IMR-90 (cell line): ENCODE results near the gene R3HDM4. TPM values are rescaled to one million over a fixed set of nuclear protein-coding genes. Genes with fewer than 3 reads are reported as not detected.

ENCODE experiments used
- ATAC-seq: fragments of 200-7000 bp; cut with Tn5 transposase; 2 replicates; pipeline ENCODE4 v1.9.1; 2020; ENCODE audit warnings: low read depth, mild to moderate bottlenecking, moderate library complexity
- BruUV-seq: library from RNA; stranded (reverse); fragments of 400-500 nt; replicated peaks from 2 replicates; lab custom pipeline; 2021; lab: Mats Ljungman, UMichigan
- CTCF ChIA-PET: fragments of 300-600 bp; formaldehyde crosslinking; extraction: SDS; loops from one replicate; lab custom pipeline; 2021; ENCODE audit warnings: antibody characterized with exemption; lab: Yijun Ruan, JAX
- POLR2A ChIA-PET: fragments of 300-600 bp; sonication (Branson Sonifier 250); formaldehyde crosslinking; loops from one replicate; lab custom pipeline; 2022; ENCODE audit warnings: antibody characterized with exemption; ENCODE audit not compliant: unreplicated experiment; lab: Charles Lee
- DNase-seq: peaks from one replicate; pipeline ENCODE4 v3.0.0; 2013
- H2AFZ ChIP-seq: replicated peaks from 2 replicates; pipeline ENCODE3; 2013; ENCODE audit warnings: low read length, mild to moderate bottlenecking; ENCODE audit not compliant: poor library complexity
- H2AK5ac ChIP-seq: 2 replicates; pipeline ENCODE4 v1.6.1; 2013; ENCODE audit warnings: low read depth, low read length, inconsistent platforms
- H2AK9ac ChIP-seq: replicated peaks from 2 replicates; pipeline ENCODE3; 2013; ENCODE audit warnings: mild to moderate bottlenecking, low read depth, low read length, moderate library complexity; ENCODE audit not compliant: poor library complexity
- H2BK120ac ChIP-seq: 2 replicates; pipeline ENCODE4 v1.6.1; 2013; ENCODE audit warnings: low read depth, low read length, inconsistent platforms
- H2BK15ac ChIP-seq: 3 replicates; pipeline ENCODE4 v1.6.1; 2013; ENCODE audit warnings: low read depth, low read length, inconsistent platforms
- H2BK20ac ChIP-seq: 2 replicates; pipeline ENCODE4 v1.6.1; 2013; ENCODE audit warnings: low read depth, mild to moderate bottlenecking, inconsistent platforms, low read length, moderate library complexity
- H2BK5ac ChIP-seq: 2 replicates; pipeline ENCODE4 v1.6.1; 2013; ENCODE audit warnings: mild to moderate bottlenecking, low read depth, low read length, inconsistent platforms; ENCODE audit not compliant: poor library complexity, severe bottlenecking
- H3K14ac ChIP-seq: replicated peaks from 2 replicates; pipeline ENCODE4 v1.6.1; 2013; ENCODE audit warnings: low read depth, low read length, inconsistent platforms
- H3K18ac ChIP-seq: 2 replicates; pipeline ENCODE4 v1.6.1; 2013; ENCODE audit warnings: low read depth, low read length, control low read depth
- H3K23ac ChIP-seq: 2 replicates; pipeline ENCODE4 v1.6.1; 2013; ENCODE audit warnings: low read depth, low read length, inconsistent platforms
- H3K27ac ChIP-seq: 2 replicates; pipeline ENCODE4 v1.5.1; 2013; ENCODE audit warnings: mild to moderate bottlenecking, control low read depth, low read length; ENCODE audit not compliant: insufficient read depth
- H3K27me3 ChIP-seq: 2 replicates; pipeline ENCODE4 v1.6.1; 2013; ENCODE audit warnings: low read length; ENCODE audit not compliant: control insufficient read depth, insufficient read depth
- H3K36me3 ChIP-seq: 2 replicates; pipeline ENCODE4 v1.6.1; 2013; ENCODE audit warnings: low read length, mixed read lengths; ENCODE audit not compliant: control insufficient read depth, insufficient read depth
- H3K4ac ChIP-seq: 2 replicates; pipeline ENCODE4 v1.6.1; 2013; ENCODE audit warnings: low read depth, low read length, inconsistent platforms
- H3K4me1 ChIP-seq: 2 replicates; pipeline ENCODE4 v1.6.1; 2013; ENCODE audit warnings: low read length, mixed read lengths; ENCODE audit not compliant: control insufficient read depth, insufficient read depth
- H3K4me2 ChIP-seq: 2 replicates; pipeline ENCODE4 v1.6.1; 2013; ENCODE audit warnings: low read depth, mild to moderate bottlenecking, control low read depth, low read length, moderate library complexity
- H3K4me3 ChIP-seq: 2 replicates; pipeline ENCODE4 v1.5.1; 2013; ENCODE audit warnings: low read depth, mild to moderate bottlenecking, control low read depth, low read length, moderate library complexity; ENCODE audit not compliant: insufficient read depth
- H3K56ac ChIP-seq: 2 replicates; pipeline ENCODE4 v1.6.1; 2013; ENCODE audit warnings: low read length, inconsistent platforms; ENCODE audit not compliant: insufficient read depth; ENCODE audit errors: extremely low read depth
- H3K79me1 ChIP-seq, 2 experiments: 2 replicates each; pipeline ENCODE4 v1.6.1; 2013; ENCODE audit warnings: low read length in 2 of 2, inconsistent platforms in 1 of 2, low read depth in 1 of 2
- H3K9ac ChIP-seq: 2 replicates; pipeline ENCODE4 v1.6.1; 2013; ENCODE audit warnings: low read depth, low read length, control low read depth
- H3K9me1 ChIP-seq: 2 replicates; pipeline ENCODE4 v1.6.1; 2013; ENCODE audit warnings: low read length, inconsistent platforms; ENCODE audit not compliant: insufficient read depth
- H3K9me3 ChIP-seq: 2 replicates; pipeline ENCODE4 v1.6.1; 2013; ENCODE audit warnings: low read length; ENCODE audit not compliant: control insufficient read depth, insufficient read depth
- H4K20me1 ChIP-seq: 2 replicates; pipeline ENCODE4 v1.6.1; 2013; ENCODE audit warnings: low read length, inconsistent platforms; ENCODE audit not compliant: insufficient read depth
- H4K5ac ChIP-seq: 2 replicates; pipeline ENCODE4 v1.6.1; 2013; ENCODE audit warnings: mild to moderate bottlenecking, low read depth, low read length, control low read depth
- H4K8ac ChIP-seq, 2 experiments: 2 replicates each; pipeline ENCODE4 v1.6.1; 2013; ENCODE audit warnings: low read depth in 2 of 2, low read length in 2 of 2, control low read depth in 1 of 2, inconsistent platforms in 1 of 2
- H4K91ac ChIP-seq: 2 replicates; pipeline ENCODE4 v1.6.1; 2013; ENCODE audit warnings: low read depth, low read length, inconsistent platforms; ENCODE audit not compliant: insufficient read depth
- BHLHE40 ChIP-seq: fragments of 150-350 bp; IDR thresholded peaks from 2 replicates; pipeline ENCODE4 v1.6.1; 2016; ENCODE audit warnings: mild to moderate bottlenecking, low read depth, low read length
- CEBPB ChIP-seq: IDR thresholded peaks from 2 replicates; pipeline ENCODE4 v1.6.1; 2012; ENCODE audit warnings: low read depth, low read length, improper control_type of control experiment
- MXI1 ChIP-seq: IDR thresholded peaks from 2 replicates; pipeline ENCODE4 v1.6.1; 2012; ENCODE audit warnings: low read depth, mild to moderate bottlenecking, low read length, moderate library complexity, borderline replicate concordance
- POLR2A ChIP-seq: IDR thresholded peaks from 2 replicates; pipeline ENCODE4 v1.6.1; 2012; ENCODE audit warnings: mild to moderate bottlenecking, low read depth, low read length
- RCOR1 ChIP-seq: IDR thresholded peaks from 2 replicates; pipeline ENCODE4 v1.6.1; 2012; ENCODE audit warnings: mild to moderate bottlenecking, low read length, improper control_type of control experiment; ENCODE audit not compliant: insufficient replicate concordance
- USF2 ChIP-seq: fragments of 150-350 bp; IDR thresholded peaks from 2 replicates; pipeline ENCODE4 v1.6.1; 2017; ENCODE audit warnings: mild to moderate bottlenecking, antibody characterized with exemption, low read length, low read depth
- WGBS, 2 experiments: methylation state at CpG; one replicate each; pipeline versions ENCODE4 v1.1.5 to v1.1.7; 2013; ENCODE audit warnings: missing lambda C conversion rate in 2 of 2; ENCODE audit not compliant: insufficient read length in 1 of 2; ENCODE audit errors: extremely low coverage in 2 of 2; 5-methylcytosine and 5-hydroxymethylcytosine counted together
- dilution Hi-C: fragments of 300-500 bp; cut with HindIII; formaldehyde crosslinking; loops from one replicate; pipeline ENCODE4 v1.14.3; 2018; ENCODE audit warnings: low sequenced_read_pairs; ENCODE audit not compliant: unreplicated experiment
- in situ Hi-C: fragments of 300-500 bp; cut with MboI; formaldehyde crosslinking; loops from 3 replicates; pipeline ENCODE4 v1.14.3; 2019; ENCODE audit warnings: low sequenced_read_pairs, inconsistent platforms, mixed read lengths
- intact Hi-C: fragments of 100-400 bp; cut with micrococcal nuclease; formaldehyde crosslinking; loops from 2 replicates; pipeline ENCODE4 v1.10.0; 2022
- polyA plus RNA-seq, 3 experiments: library from polyadenylated mRNA; depleted of rRNA; stranded (reverse); fragments of >200 nt; gene quantifications; 2 replicates each; pipeline ENCODE4 v1.2.3, GENCODE V29; 2012; ENCODE audit warnings: low replicate concordance in 1 of 3
- total RNA-seq: library from RNA; depleted of rRNA; stranded (reverse); fragments of >200 nt; gene quantifications from 2 replicates; pipeline ENCODE4 v1.2.3, GENCODE V29; 2012

Gene R3HDM4
- total and polyA plus RNA-seq, 2 of the 4 experiments (the other 2 are of a cell fraction) = 9.0 to 51.5 TPM

- H4K91ac ChIP-seq = no peak overlapping the region
- no peak overlapping the region for H3K4me2 ChIP-seq
- H3K4me3 ChIP-seq = no peak overlapping the region
- ChIA-PET POLR2A (no interaction called here), CTCF (no interaction called here)
- no peak overlapping the region for H3K27ac ChIP-seq
- WGBS, 2 experiments = 86% methylated on average over 19 of the region's 38 CpGs; no CpG with 5 or more reads in 1 of the 2 experiments
- H3K27me3 ChIP-seq = no peaks in the 10 kb centered on the region
- DNase-seq = no peak
- H3K9ac ChIP-seq = no peak overlapping the region
- peaks cover 16% of the 10 kb centered on the region for H3K36me3 ChIP-seq
- no peak overlapping the region for H3K56ac ChIP-seq
- peaks cover 12% of the 10 kb centered on the region for H4K20me1 ChIP-seq
- no peak overlapping the region for H2BK120ac ChIP-seq
- no peak overlapping the region for H2BK15ac ChIP-seq
- dilution Hi-C loops = no loop called here
- no peak overlapping the region for H3K14ac ChIP-seq
- H3K9me3 ChIP-seq = no peaks in the 10 kb centered on the region
- H4K8ac ChIP-seq = no peak overlapping the region
- no peak overlapping the region for H2AK9ac ChIP-seq
- no peak overlapping the region for H3K4ac ChIP-seq
- H2AK5ac ChIP-seq = no peak overlapping the region
- in situ Hi-C loops = no loop called here
- no peak overlapping the region for H3K23ac ChIP-seq
- no peak overlapping the region for H4K5ac ChIP-seq
- no peak overlapping the region for H2AFZ ChIP-seq
- no peak overlapping the region for H2BK5ac ChIP-seq
- peaks cover 22% of the 10 kb centered on the region for H3K4me1 ChIP-seq
- no peak for ATAC-seq
- TF ChIP-seq BHLHE40 = no peak
- no peak for TF ChIP-seq RCOR1
- no peak for TF ChIP-seq USF2
- no peak for TF ChIP-seq POLR2A
- no peak for TF ChIP-seq MXI1
- no peak for TF ChIP-seq CEBPB
- intact Hi-C loops = loop anchor here (5.0 to 10.0 kb wide), 3 partner anchors 45 to 202 kb away; partner anchors contain the start of genes R3HDM4, RNF126 and WDR18
- H2BK20ac ChIP-seq = no peak overlapping the region
- no peaks in the 10 kb centered on the region; the same call in 1 of the 2 replicates for H3K9me1 ChIP-seq
- no TSS peak for BruUV-seq
- H3K79me1 ChIP-seq = peaks cover 7 to 22% of the 10 kb centered on the region in 2 experiments; a peak in 2 of 4 replicates
- no peak overlapping the region for H3K18ac ChIP-seq
Observed at GRCh38 chr19:866769-867300, 46.2 kb downstream of the R3HDM4 start.
